Small intestine (tissue), 7 donors: ENCODE measurements around the gene SAG. TPM values are rescaled to one million over a fixed set of nuclear protein-coding genes. Genes with fewer than 3 reads are reported as not detected.
A peak's percentile ranks its signal among the peaks of the same experiment; 100 is the strongest.

Experiments
- DNase-seq, 2 donors: peaks; one replicate each; pipeline versions ENCODE4 v3.0.0 to v3.0.0-alpha.2; 2013
- FAIRE-seq: peaks from 2 replicates; lab custom pipeline; 2012; peaks lifted over from hg19 to GRCh38; lab: Jason Lieb, UNC
- H3K27ac ChIP-seq, 3 donors: one replicate each; pipeline ENCODE4 v1.5.1; 2013; ENCODE audit warnings: low read length in 2 of 3, mild to moderate bottlenecking in 2 of 3, control low read depth in 1 of 3, inconsistent platforms in 1 of 3, low read depth in 1 of 3, moderate library complexity in 1 of 3
- H3K27me3 ChIP-seq, 3 donors: one replicate each; pipeline ENCODE4 v1.6.1; 2013; ENCODE audit warnings: low read length in 3 of 3, inconsistent platforms in 1 of 3; ENCODE audit not compliant: control insufficient read depth in 3 of 3, insufficient read depth in 3 of 3
- H3K36me3 ChIP-seq, 3 donors: one replicate each; pipeline ENCODE4 v1.6.1; 2013; ENCODE audit warnings: low read length in 3 of 3, inconsistent platforms in 1 of 3, low read depth in 1 of 3, mild to moderate bottlenecking in 1 of 3, moderate library complexity in 1 of 3; ENCODE audit not compliant: control insufficient read depth in 3 of 3, insufficient read depth in 2 of 3
- H3K4me1 ChIP-seq, 3 donors: one replicate each; pipeline ENCODE4 v1.6.1; 2013; ENCODE audit warnings: low read length in 2 of 3, inconsistent platforms in 1 of 3, low read depth in 1 of 3, mild to moderate bottlenecking in 1 of 3, moderate library complexity in 1 of 3; ENCODE audit not compliant: control insufficient read depth in 3 of 3, insufficient read depth in 2 of 3
- H3K4me3 ChIP-seq, 3 donors: one replicate each; pipeline ENCODE4 v1.5.1; 2013; ENCODE audit warnings: low read length in 3 of 3, control low read depth in 1 of 3, inconsistent platforms in 1 of 3, low read depth in 1 of 3, mild to moderate bottlenecking in 1 of 3, moderate library complexity in 1 of 3
- H3K9me3 ChIP-seq, 2 donors: one replicate each; pipeline ENCODE4 v1.6.1; 2013; ENCODE audit warnings: low read depth in 1 of 2, low read length in 1 of 2; ENCODE audit not compliant: control insufficient read depth in 2 of 2, insufficient read depth in 1 of 2
- WGBS, 3 donors: extraction: QIAGEN DNeasy Blood & Tissue Kit; methylation state at CpG; one replicate each; pipeline ENCODE4 v1.1.7; 2013; 5-methylcytosine and 5-hydroxymethylcytosine counted together
- polyA plus RNA-seq, 4 donors: library from polyadenylated mRNA; stranded (reverse) in 3 of 4; unstranded in 1 of 4; fragments of 200-250 nt in 3 of 4; fragments of 120-200 nt in 1 of 4; gene quantifications; one replicate each; pipeline versions ENCODE4 v1.2.1 to v1.2.3, GENCODE V29; 2013
- donor health status: healthy with polysubstance abuse.
- donor health status: control.
- donor health status: control.
- donor health status: Bipolar disorder and iron deficiency.
- donor health status: healthy.

SAG gene
- polyA plus RNA-seq, 4 donors = not detected

DNA sequence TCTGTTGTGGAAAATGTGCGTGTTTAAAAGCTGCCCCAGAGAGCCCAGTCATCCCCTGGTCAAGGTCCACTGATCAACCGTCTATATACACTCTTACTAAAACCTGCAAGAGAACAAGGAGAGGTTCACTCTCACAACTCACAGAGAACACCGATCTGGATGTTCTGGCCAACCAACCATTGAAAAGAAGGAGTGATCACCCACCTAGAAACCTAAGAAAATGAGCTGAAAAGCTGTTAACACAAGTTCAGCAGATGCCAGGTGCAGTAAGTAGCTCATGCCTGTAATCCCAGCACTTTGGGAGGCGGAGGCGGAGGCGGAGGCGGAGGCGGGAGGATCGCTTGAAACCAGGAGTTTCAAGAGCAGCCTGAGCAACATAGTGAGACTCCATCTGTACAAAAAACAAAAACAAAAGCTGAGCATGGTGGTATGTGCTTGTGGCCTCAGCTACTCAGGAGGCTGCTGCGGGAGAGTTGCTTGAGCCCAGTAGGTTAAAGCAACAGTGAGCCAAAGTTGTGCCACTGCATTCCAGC lies 41.7 kb upstream of the SAG start:
- Histone ChIP-seq H3K4me1 (no peaks in the 10 kb centered on the region), H3K4me3 (no peak overlapping the region), H3K36me3 (peaks cover 27 to 56% (median 37%) of the 10 kb centered on the region in 3 donors), H3K27me3 (no peaks in the 10 kb centered on the region), H3K27ac (no peak overlapping the region), H3K9me3 (no peaks in the 10 kb centered on the region)
- FAIRE-seq (no peak), DNase-seq (no peak)
- 86 to 92% (median 90%) methylated on average over 10 of the region's 10 CpGs for WGBS, 3 donors

DNA sequence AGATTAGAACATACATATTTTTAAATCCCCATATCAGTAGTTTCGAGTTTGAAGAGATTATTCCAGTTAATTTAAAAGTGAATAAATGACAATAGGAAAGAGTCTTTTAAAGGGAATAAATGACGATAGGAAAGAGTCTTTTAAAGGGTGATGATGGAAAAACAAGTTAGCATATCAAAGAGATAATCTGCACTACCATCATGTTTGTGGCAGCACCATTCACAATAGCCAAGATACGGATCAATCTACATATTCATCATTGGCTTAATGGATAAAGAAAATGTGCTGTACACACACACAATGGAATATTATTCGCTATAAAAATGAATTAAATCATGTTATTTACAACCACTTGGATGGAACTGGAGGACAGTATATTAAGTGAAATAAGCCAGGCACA lies 41.1 kb upstream of the SAG start:
- FAIRE-seq = no peak

GRCh38 chr2:233267516-233268245 lies 39.9 kb upstream of the SAG start:
- FAIRE-seq = no peak
- Histone ChIP-seq H3K27me3 (no peaks in the 10 kb centered on the region), H3K4me1 (no peaks in the 10 kb centered on the region), H3K4me3 (no peak overlapping the region), H3K9me3 (no peaks in the 10 kb centered on the region), H3K36me3 (peaks cover 19 to 54% (median 34%) of the 10 kb centered on the region in 3 donors), H3K27ac (peak overlapping the region in 2 of 3 donors; percentile 57 to 71)
- 76 to 92% (median 80%) methylated on average over 6 of the region's 6 CpGs for WGBS, 3 donors
- DNase-seq = peak; percentile 11 to 76

More for the DNA sequence above, 41.1 kb upstream of the SAG start:
- Histone ChIP-seq H3K4me1 (no peaks in the 10 kb centered on the region), H3K4me3 (no peak overlapping the region), H3K27me3 (no peaks in the 10 kb centered on the region), H3K9me3 (no peaks in the 10 kb centered on the region), H3K27ac (no peak overlapping the region), H3K36me3 (peaks cover 26 to 61% (median 38%) of the 10 kb centered on the region in 3 donors)
- DNase-seq = no peak
- 93 to 97% (median 96%) methylated on average over 4 of the region's 4 CpGs for WGBS, 3 donors

DNA sequence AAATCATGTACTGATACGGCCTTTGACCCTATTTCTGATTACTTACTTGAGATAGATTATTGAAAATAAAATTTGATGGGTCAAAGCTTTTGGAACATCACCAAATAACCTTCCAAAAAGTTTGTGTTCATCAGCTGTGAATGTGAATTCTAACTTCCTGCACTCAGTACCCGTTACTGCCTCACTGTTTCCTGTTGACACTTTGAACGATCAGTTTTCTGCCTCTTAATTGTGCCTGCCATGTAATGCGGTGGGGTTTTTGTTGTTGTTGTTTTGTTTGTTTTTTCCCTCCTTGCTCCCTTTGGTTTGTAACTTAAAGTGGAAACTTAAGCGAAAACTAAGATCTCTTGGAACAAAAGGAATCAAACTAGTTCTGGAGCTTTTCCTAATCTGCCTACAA lies 37.2 kb upstream of the SAG start:
- H3K27me3 ChIP-seq = no peaks in the 10 kb centered on the region
- FAIRE-seq (no peak), DNase-seq (peak in 1 of 2 donors; percentile 29)
- 60 to 72% (median 64%) methylated on average over 5 of the region's 5 CpGs for WGBS, 3 donors
- no peak overlapping the region for H3K4me3 ChIP-seq
- H3K36me3 ChIP-seq = peaks cover 20 to 50% (median 40%) of the 10 kb centered on the region in 3 donors
- no peaks in the 10 kb centered on the region for H3K9me3 ChIP-seq
- no peaks in the 10 kb centered on the region for H3K4me1 ChIP-seq
- H3K27ac ChIP-seq = no peak overlapping the region

GRCh38 chr2:233270951-233271350 lies 36.7 kb upstream of the SAG start:
- 76 to 84% (median 80%) methylated on average over 4 of the region's 4 CpGs for WGBS, 3 donors
- no peak for FAIRE-seq
- Histone ChIP-seq H3K4me1 (no peaks in the 10 kb centered on the region), H3K4me3 (no peak overlapping the region), H3K36me3 (peaks cover 20 to 49% (median 45%) of the 10 kb centered on the region in 3 donors), H3K27ac (peak overlapping the region in 2 of 3 donors; percentile 32 to 51), H3K9me3 (no peaks in the 10 kb centered on the region), H3K27me3 (no peaks in the 10 kb centered on the region)
- DNase-seq = no peak

DNA sequence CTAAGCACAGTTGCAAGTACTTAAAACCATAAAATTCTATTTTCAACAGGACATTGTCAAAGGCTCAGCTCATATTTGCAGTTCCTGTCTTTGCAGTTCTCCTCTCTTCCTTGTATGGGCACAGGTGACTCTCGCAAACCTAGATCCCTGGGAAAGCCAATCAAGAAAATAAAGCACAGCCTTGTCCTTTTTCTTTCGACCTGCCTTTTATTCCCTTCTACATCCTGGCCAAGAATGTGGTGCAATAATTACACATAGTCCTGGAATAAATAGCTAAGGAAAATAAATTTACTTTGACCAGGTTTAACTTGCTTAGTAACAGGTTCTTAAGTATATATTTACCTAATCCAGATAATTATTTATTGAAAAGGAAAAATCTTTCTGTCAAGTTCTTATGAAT lies 35.9 kb upstream of the SAG start:
- no peak overlapping the region for H3K4me3 ChIP-seq
- H3K4me1 ChIP-seq = no peaks in the 10 kb centered on the region
- peak overlapping the region in 1 of 3 donors; percentile 18 for H3K27ac ChIP-seq
- no peaks in the 10 kb centered on the region for H3K9me3 ChIP-seq
- no peaks in the 10 kb centered on the region for H3K27me3 ChIP-seq
- 67 to 86% (median 80%) methylated on average over 2 of the region's 2 CpGs for WGBS, 3 donors
- FAIRE-seq = no peak
- peaks cover 18 to 49% (median 48%) of the 10 kb centered on the region in 3 donors for H3K36me3 ChIP-seq
- DNase-seq = no peak

DNA sequence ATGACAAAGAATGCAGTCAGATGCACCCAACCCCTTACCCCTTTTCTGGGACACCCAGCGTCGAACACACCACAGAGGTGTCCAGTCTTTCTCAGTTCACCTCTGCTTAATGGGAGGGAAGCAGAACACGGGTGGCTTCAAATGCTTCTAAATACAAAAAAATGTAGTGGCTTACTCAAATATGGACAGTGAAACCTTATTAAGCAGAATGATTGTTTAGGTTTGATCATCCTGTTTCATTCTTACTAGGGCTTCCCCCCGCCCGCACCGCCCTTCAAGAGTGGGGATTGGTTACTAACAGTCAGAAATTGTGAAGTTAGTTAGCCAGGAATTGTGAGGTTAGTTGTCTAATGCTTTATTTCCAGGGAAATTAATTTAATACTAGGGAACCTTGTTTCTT lies 34.5 kb upstream of the SAG start:
- no peaks in the 10 kb centered on the region for H3K27me3 ChIP-seq
- FAIRE-seq (no peak), DNase-seq (no peak)
- no peaks in the 10 kb centered on the region for H3K9me3 ChIP-seq
- H3K36me3 ChIP-seq = peaks cover 20 to 51% (median 42%) of the 10 kb centered on the region in 3 donors
- no peak overlapping the region for H3K27ac ChIP-seq
- no peaks in the 10 kb centered on the region for H3K4me1 ChIP-seq
- 71 to 84% (median 84%) methylated on average over 6 of the region's 6 CpGs for WGBS, 3 donors
- no peak overlapping the region for H3K4me3 ChIP-seq

DNA sequence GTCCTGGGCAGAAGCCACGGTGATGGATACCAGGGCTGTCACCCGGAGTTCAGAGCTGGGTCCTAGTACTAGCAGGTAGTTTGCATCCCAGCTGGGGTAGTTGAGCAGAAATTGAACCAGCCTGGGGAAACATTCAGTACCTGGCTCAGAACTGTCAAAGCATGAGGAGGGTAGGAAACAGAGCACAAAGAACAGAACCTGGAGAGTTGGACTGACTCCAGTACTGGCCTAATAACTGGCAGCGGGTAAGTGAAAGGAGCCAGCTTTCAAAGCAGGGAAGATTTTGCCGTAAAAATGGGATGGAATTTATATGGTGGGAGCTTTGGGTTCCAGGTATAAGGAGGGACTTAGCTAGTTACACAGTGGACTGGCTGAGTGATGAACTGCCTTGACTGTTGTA lies 32.4 kb upstream of the SAG start:
- DNase-seq = no peak
- FAIRE-seq = no peak
- H3K36me3 ChIP-seq = peaks cover 23 to 51% (median 43%) of the 10 kb centered on the region in 3 donors
- H3K4me3 ChIP-seq = no peak overlapping the region
- H3K27me3 ChIP-seq = no peaks in the 10 kb centered on the region
- H3K9me3 ChIP-seq = no peaks in the 10 kb centered on the region
- no peaks in the 10 kb centered on the region for H3K4me1 ChIP-seq
- H3K27ac ChIP-seq = no peak overlapping the region
- WGBS, 3 donors = 91 to 93% (median 91%) methylated on average over 4 of the region's 4 CpGs
